Right lobe of liver (tissue), 4 donors: ENCODE measurements around the gene KATNAL1.

ENCODE experiments used
- POLR2A ChIP-seq: fragments of 450-650 bp; IDR thresholded peaks from one replicate; pipeline ENCODE4 v1.6.1; 2017; ENCODE audit warnings: antibody characterized with exemption, mild to moderate bottlenecking
- TF ChIP-seq, protein P1 (sequence below), 4 donors: fragments of 200-600 bp in 3 of 4; fragments of 450-650 bp in 1 of 4; IDR thresholded peaks; one replicate each; pipeline versions ENCODE4 v1.5.1 to v1.8.0; 2016 to 2022; ENCODE audit warnings: antibody characterized with exemption in 4 of 4, mild to moderate bottlenecking in 2 of 4
- donor health status: DM: no; HTN: no; CAD: no.
- donor health status: DM: no; HTN: no; CAD: no.
- donor health status: DM: no; HTN: yes; CAD: no.

- no peak for TF ChIP-seq POLR2A
- TF ChIP-seq, protein P1, sequence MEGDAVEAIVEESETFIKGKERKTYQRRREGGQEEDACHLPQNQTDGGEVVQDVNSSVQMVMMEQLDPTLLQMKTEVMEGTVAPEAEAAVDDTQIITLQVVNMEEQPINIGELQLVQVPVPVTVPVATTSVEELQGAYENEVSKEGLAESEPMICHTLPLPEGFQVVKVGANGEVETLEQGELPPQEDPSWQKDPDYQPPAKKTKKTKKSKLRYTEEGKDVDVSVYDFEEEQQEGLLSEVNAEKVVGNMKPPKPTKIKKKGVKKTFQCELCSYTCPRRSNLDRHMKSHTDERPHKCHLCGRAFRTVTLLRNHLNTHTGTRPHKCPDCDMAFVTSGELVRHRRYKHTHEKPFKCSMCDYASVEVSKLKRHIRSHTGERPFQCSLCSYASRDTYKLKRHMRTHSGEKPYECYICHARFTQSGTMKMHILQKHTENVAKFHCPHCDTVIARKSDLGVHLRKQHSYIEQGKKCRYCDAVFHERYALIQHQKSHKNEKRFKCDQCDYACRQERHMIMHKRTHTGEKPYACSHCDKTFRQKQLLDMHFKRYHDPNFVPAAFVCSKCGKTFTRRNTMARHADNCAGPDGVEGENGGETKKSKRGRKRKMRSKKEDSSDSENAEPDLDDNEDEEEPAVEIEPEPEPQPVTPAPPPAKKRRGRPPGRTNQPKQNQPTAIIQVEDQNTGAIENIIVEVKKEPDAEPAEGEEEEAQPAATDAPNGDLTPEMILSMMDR (IDR thresholded peaks at IDR 0.05), result no peak
Measured at GRCh38 chr13:30154531-30154930, 152.8 kb downstream of the KATNAL1 start.
